G401 (cell line): Measurements from ENCODE around the gene ANK2. TPM values are rescaled to one million over a fixed set of nuclear protein-coding genes. Genes with fewer than 3 reads are reported as not detected.
"Not testable (repeated sequence)": the region's sequence is repeated elsewhere in the genome, so short reads cannot be mapped to it uniquely, and the experiment has no call there.

Experiments
- DNase-seq: peaks from one replicate; pipeline ENCODE4 v3.0.0-alpha.2; 2015; ENCODE audit warnings: low spot score
- in situ Hi-C: cut with HindIII; loops from 2 replicates; pipeline ENCODE4 v1.10.0; 2016; ENCODE audit warnings: low sequenced_read_pairs, mixed read lengths
- total RNA-seq: library from RNA; depleted of rRNA; stranded (reverse); fragments of >200 nt; shearing (Covaris generic); gene quantifications from 2 replicates; pipeline ENCODE4 v1.2.3, GENCODE V29; 2014

Gene ANK2
- total RNA-seq, 1 experiment from 2014 or later: 7.2 TPM

DNA sequence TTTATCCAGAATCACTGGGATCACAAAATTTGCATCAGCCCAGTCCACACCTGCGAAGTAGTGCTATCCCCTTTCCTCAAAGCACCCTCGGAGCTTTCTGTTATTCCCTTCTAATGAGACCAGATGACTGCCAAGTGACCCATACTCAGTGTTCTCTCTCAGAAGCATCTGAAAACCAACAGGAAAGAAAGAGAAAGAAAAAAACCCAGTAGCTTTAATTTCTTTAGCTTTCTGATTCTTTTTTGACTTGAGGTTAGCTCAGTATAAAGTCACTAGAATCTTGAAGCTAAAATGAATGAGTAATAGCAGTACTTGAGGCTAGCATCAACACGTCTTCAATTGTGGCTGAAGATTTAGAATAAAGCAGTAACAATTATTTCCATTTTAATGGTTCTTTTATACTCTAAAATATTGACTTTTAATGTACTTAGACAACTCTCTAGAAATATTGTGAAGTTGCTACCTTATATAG, 124.4 kb downstream of the ANK2 start:
- DNase-seq: peak; percentile 43
- in situ Hi-C loops: no loop called here

DNA sequence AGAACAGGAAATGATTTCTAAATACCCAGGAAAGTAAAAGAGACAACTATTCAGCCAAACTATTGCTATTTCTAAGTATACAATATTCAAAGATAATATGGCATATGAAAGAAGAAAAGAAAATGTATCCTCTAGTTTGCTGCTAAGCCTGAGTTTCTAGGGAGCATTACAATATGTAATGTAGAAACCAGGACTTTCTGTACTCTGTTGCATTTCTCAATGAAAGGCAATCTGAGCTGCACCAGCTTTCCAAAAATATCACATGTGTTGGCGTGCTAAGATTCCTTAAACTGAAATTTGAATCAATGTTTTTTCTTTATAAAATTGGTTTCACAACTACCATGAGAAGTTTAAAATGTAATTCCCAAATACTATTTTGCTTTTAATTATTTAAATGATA, 129.6 kb downstream of the ANK2 start:
- peak; percentile 50 for DNase-seq
- in situ Hi-C loops: no loop called here

DNA sequence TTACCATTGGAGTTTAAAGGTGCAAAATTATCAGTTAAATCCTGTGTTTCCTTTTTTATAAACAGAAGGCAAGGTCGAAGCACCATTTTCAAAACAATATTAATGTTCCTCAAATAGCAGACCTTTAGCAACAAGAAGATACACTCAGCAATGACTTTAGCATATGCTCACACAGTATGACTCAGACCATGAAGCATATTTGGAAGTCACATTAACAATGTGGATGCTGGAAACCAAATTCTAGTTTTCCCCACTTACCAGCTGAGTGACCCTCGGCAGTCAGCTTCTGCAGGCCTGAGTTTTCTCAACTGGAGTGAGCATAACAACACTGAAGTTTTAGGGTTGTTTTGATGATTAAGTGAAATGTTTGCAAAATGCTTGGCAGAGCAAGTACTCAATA, 130.5 kb downstream of the ANK2 start:
- in situ Hi-C loops: no loop called here
- DNase-seq: peak; percentile 79

DNA sequence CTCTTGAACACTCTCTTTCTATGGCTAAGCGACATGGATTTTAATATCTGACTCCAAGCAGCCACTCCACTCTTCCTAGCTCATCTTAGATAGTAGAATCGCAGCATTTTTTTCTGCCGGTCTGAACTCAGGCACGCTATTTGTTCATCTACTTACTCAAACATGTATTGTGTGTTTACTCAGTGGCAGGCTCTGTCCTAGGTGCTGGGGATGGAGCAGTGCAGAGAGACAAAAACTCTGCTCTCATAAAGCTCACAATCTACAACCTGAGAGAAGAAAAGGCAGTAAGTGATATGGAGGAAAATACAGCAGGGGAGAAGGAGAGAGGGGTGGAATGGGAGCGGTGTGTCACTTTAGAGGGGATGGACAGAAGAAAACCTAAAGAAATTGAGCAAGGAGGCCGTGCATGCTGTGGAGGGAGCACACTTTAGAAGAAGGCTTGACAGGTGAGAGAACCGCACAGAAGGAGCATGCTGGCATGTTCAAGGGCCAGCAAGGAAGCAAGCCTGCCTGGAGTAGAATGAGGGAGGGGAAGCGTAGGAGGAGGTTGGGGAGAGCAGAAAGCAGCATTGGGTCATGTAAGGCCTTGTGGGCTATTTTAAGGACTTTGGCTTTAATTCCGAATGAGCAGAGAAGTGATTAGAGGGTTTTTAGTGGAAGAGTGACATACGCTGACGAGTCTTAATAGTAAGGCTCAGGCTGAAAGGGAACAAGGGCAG, 132.0 kb downstream of the ANK2 start:
- in situ Hi-C loops: no loop called here
- DNase-seq: peak; percentile 93

DNA sequence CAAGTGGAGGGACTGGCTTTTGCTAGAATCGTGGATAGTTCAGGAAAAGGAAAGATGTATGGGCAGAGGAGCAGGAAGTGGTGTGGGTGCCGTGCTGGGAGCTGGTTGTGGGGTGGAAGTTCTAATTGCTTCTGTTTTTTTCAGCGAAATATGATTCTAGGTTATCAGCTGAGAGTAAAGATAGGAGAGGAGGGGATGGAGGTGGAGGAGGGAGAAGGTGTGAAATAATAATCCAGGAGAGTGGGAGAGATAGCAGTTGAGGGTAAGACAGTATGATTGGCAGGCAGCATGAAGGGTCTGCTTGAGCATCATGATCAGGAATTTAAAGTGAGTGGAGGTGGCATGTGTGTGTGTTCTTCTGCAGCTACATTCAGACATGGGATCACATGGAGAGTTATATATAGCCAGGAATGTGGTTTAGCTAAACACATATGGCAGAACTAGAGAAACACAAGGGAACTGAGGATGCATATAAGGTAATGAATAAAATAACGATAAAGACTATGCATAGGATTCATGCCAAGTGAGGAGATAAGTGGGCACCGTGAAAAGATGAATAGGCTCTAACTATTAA, 133.7 kb downstream of the ANK2 start:
- in situ Hi-C loops: no loop called here
- DNase-seq: no peak

GRCh38 chr4:113186220-113186619, 136.8 kb downstream of the ANK2 start:
- DNase-seq, in situ Hi-C loops: not testable (repeated sequence)

DNA sequence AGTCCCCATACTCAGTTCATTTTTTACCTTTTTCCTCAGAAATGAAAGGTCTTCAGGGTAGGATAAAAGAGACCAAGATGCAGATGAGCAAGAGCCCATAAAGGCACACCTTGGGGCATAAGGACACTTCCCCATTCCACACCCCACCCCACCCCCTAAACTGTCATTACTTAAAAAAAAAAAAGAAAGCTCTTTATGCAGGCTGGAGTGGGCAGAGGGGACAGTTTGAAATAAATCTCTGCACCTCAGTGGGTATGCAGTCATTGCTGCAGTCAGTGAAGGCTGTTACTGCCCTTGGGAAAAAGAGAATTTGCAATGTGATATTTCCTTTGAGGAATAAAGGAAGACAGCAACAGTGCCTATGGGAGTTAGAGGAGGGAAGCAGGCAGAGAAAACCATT, 137.5 kb downstream of the ANK2 start:
- no peak for DNase-seq
- in situ Hi-C loops: no loop called here

DNA sequence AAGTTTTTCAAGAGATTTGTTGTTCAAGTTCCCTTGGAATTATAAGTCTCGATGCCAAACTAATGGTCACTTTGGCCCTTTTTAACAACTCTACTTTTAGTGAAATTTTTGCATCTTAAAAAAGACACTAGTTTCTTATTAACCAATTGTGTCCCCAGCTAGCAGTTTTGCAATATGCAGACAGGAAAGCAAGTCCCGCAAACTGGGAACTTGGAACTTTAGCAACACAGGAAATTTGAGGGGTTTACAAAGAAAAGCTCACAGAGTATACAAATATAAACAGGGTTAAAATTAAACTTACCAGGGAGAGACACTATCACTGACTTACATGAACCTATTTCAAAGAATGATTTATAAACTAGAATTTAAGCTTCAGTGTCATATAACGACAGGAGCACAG, 137.9 kb downstream of the ANK2 start:
- DNase-seq: no peak
- in situ Hi-C loops: no loop called here

DNA sequence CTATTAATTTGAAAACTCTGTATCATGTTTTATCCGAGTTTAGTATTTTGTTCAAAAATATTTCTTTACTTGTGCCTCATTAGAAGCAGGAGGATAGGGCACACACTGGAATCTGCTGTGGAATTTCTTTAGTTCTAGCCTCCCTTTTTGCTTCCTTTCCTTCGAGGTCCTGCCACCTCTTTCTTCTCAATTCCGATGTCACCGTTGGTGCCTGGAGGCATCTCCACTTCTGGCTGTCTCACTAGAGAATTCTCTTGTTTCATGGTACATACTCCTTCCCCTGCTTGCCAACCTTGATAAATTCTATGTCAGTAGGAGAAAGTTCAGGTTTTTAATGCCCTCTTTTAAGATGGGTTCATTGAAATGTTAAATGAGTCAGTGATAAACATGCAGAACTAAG, 140.1 kb downstream of the ANK2 start:
- in situ Hi-C loops: no loop called here
- no peak for DNase-seq

GRCh38 chr4:113209153-113209552, 159.7 kb downstream of the ANK2 start:
- DNase-seq: no peak
- in situ Hi-C loops: no loop called here

DNA sequence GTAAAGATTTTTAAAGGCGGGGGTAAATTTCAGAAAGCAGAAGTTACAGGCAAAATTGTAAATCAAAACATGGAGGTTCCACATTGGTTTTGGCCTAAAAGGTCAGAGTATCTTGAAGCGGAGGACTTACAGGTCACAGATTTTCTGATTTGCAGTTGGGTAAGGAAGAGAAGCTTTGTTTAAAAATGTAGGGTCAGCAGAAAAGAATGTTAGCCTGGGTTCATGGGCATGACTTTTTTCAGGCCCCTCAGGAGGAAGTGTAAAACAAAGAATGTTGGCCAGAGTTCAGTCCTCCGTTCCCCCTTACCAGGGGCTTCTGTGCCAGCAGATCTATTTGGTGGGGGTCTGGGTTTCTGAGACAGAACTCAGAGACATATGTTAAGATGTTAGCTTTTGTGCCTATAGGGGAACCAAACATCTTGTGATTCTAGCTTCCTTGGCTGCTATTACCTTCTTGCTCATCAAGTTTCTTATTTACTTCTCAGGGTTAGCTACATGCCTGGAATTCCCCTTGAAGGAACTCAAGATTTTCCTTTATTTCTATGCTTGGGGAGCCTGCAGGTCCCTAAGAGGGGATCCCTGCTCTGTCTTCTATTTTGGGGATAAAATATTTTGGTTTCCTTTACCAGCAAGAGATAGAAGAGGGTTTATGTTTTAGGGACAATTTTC, 160.3 kb downstream of the ANK2 start:
- in situ Hi-C loops: no loop called here
- no peak for DNase-seq

GRCh38 chr4:113212613-113213012, 163.2 kb downstream of the ANK2 start:
- in situ Hi-C loops: no loop called here
- DNase-seq: no peak

- DNase-seq: no peak
- in situ Hi-C loops: no loop called here
These were observed 172.5 kb downstream of the ANK2 start for GRCh38 chr4:113221990-113222389.

GRCh38 chr4:113222471-113222870, 173.0 kb downstream of the ANK2 start:
- in situ Hi-C loops: no loop called here
- DNase-seq: no peak

- in situ Hi-C loops: no loop called here
- DNase-seq: no peak
These were observed 173.5 kb downstream of the ANK2 start for GRCh38 chr4:113223001-113223400.

GRCh38 chr4:113232194-113232593, 182.7 kb downstream of the ANK2 start:
- DNase-seq: no peak
- in situ Hi-C loops: no loop called here

GRCh38 chr4:113236916-113237315, 187.5 kb downstream of the ANK2 start:
- in situ Hi-C loops: no loop called here
- DNase-seq: no peak

DNA sequence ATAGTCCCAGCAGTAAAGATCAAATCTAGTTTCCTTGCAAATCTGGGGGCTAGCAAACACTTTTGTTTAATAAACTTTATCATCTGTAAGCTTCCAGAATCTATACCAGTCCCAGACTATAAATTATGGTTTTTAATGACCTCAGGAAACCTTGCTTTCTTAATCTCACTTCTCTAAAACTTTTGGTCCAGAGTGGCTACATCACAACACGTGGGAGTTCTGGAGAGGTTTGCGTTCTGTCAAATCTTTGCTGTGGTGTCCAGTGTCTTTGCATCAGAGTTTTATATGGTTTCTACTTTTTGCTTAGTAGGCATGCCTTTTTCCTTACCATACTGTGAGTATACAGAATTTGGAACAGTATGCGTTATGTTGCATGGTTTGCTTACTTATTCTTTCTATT, 193.9 kb downstream of the ANK2 start:
- in situ Hi-C loops: no loop called here
- DNase-seq: no peak

DNA sequence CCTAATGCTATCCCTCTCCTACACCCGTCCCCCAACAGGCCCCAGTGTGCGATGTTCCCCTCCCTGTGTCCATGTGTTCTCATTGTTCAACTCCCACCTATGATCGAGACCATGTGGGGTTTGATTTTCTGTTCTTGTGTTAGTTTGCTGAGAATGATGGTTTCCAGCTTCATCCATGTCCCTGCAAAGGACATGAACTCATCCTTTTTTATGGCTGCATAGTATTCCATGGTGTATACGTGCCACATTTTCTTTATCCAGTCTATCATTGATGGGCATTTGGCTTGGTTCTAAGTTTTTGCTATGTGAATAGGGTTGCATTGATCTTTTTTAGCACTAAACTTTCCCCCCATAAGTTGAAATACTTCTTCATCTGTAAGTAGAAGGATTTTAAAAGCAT, 195.3 kb downstream of the ANK2 start:
- in situ Hi-C loops, DNase-seq: not testable (repeated sequence)

DNA sequence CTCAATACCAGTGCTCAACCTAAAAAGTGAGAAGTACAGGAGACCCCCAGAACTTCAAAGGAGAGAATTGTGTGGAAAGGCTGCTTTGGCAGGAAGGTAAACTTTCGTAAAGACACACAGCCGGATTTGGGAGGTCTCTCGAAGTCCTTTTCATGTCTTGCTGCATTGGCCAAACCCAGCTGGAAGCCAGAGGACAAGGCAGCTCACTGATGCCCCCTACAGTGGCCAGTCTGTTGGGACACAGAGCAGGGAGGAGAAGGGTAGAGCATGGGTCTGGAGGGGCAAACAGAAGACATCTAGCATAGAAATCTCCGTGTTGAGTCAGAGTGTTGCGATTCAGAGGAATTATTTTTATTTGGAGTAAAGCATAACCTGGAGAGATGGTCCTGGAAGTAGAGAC, 198.9 kb downstream of the ANK2 start:
- in situ Hi-C loops: no loop called here
- peak; percentile 44 for DNase-seq

GRCh38 chr4:113255628-113256027, 206.2 kb downstream of the ANK2 start:
- DNase-seq: no peak
- in situ Hi-C loops: no loop called here
